HTERT RPE-1 (cell line): ENCODE measurements around the gene ASPM.

ENCODE experiments used
- in situ Hi-C: fragments of 300-500 bp; cut with MboI; formaldehyde crosslinking; loops from 4 replicates; pipeline ENCODE4 v1.14.3; 2020; ENCODE audit warnings: low sequenced_read_pairs

ASPM gene, protein sequence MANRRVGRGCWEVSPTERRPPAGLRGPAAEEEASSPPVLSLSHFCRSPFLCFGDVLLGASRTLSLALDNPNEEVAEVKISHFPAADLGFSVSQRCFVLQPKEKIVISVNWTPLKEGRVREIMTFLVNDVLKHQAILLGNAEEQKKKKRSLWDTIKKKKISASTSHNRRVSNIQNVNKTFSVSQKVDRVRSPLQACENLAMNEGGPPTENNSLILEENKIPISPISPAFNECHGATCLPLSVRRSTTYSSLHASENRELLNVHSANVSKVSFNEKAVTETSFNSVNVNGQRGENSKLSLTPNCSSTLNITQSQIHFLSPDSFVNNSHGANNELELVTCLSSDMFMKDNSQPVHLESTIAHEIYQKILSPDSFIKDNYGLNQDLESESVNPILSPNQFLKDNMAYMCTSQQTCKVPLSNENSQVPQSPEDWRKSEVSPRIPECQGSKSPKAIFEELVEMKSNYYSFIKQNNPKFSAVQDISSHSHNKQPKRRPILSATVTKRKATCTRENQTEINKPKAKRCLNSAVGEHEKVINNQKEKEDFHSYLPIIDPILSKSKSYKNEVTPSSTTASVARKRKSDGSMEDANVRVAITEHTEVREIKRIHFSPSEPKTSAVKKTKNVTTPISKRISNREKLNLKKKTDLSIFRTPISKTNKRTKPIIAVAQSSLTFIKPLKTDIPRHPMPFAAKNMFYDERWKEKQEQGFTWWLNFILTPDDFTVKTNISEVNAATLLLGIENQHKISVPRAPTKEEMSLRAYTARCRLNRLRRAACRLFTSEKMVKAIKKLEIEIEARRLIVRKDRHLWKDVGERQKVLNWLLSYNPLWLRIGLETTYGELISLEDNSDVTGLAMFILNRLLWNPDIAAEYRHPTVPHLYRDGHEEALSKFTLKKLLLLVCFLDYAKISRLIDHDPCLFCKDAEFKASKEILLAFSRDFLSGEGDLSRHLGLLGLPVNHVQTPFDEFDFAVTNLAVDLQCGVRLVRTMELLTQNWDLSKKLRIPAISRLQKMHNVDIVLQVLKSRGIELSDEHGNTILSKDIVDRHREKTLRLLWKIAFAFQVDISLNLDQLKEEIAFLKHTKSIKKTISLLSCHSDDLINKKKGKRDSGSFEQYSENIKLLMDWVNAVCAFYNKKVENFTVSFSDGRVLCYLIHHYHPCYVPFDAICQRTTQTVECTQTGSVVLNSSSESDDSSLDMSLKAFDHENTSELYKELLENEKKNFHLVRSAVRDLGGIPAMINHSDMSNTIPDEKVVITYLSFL (N-terminal part only)

DNA sequence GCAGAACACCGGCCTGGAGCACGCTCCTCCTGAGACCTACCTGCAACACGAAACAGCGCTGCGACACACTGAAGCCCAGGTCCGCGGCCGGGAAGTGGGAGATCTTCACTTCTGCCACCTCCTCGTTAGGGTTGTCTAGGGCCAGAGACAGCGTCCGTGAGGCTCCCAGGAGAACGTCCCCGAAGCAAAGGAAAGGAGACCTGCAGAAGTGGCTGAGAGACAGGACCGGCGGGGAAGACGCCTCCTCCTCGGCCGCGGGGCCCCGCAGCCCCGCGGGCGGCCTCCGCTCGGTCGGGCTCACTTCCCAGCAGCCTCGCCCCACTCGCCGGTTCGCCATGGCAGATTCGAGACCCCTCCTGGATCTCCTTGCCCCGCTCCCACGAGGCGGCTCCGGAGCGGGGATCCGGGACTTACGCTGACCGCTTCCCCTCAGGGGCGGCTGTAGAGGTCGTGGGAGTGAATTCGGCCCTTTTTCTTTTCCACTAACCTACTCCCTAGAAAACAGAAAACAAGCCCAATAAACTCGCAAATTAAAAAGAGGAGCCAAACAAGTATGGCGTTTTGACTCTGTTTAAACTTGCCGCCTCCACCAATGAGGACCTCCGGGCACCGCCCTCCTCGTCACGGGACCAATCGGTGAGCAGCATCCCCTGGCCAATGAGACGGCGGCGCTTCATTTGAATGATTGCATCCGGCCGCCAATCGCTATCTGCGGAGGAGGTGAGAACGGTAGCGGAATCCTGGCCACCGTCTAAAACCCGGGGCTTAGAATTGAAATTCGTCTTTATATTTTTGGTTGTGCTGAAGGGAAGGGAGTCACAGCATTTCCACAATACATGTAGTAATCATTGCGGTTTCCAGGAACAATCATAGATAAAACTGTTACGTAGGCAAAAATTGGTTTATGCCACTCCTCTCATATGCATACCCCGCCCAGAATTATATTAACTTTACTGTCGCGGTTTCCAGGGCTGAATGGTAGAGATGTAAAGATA, at the start of gene ASPM:
Gene ASPM (minus strand): TSS at position 569 of the 995 bp plus-strand sequence. CDS start 232 bp downstream, at position 337.
- in situ Hi-C loops = no loop called here

DNA sequence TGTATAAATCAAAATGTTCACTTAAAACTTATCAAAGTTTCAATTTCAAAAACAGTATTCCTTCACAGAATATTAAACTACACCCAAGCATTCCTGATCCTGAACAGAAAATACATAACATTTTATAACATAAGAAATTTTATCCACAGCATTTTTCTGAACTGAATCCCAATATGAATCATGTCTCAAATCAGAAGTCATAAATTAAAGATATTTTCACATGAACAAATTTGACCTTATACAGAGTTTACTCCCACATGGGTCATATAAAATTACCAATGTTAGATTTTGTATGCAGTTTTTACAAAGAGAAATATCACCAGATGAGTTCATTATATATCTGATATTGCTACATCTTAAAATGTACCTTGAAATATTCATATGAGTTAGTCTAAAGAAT, 48.6 kb upstream of the ASPM start:
- in situ Hi-C loops = no loop called here

DNA sequence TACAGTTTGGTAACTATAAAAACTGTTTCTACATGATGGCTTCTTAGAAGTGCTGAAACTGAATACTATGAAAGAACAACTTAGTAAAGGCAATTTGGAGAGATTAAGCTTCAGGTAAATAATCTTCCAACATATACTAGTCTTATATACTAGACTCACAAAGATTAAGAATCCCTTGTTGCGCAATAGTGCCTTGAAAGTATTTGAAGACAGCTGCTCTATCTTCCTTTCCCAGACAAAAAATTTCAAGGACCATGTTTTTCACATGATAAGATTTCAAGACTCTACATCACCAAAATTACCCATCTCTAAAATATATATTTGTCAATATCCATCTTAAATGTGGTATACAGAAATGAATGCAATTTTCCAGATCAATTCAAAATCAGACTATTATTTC, 37.7 kb upstream of the ASPM start:
- in situ Hi-C loops = no loop called here

DNA sequence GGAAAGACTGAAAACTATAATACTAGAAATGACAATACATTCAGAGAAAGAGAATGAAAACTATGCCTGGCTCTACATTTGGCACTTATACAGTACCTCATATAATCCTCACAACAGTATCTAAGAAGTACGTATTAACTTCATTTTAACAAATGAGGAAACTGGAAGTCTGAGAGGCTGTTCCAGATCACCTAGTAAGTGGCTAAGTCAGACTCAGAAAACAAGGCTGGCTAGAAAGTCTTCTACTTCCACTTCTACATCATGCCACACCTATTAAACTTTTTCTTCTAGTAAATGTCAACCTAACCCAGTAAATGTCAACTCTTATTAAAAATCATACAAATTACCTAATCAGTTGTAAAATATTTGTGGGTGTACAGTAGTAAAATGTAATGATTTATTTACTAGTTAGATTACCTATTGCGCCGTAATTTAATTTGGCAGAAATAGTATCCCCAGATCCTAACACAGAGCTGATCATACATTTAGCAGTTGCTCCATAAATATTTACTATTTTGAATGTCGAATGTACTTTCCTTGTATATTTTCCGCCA, 36.8 kb upstream of the ASPM start:
- in situ Hi-C loops = no loop called here

DNA sequence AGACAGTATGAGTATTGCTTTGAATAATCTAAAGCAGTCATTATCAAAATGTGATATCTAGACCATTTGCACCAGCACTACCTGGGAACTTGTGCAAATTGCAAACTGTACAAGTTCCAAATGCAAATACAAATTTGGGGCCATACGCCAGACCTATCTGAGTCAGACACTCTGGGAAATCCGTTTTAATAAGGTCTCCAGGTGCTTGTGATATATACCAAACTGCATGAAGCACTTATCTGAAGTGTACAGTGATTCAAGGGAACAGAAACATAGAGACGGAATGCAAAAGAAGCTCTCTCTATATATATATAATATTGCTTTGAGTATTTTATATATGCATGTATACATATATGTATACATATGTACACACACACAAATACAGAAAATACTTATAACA, 36.2 kb upstream of the ASPM start:
- in situ Hi-C loops = no loop called here

DNA sequence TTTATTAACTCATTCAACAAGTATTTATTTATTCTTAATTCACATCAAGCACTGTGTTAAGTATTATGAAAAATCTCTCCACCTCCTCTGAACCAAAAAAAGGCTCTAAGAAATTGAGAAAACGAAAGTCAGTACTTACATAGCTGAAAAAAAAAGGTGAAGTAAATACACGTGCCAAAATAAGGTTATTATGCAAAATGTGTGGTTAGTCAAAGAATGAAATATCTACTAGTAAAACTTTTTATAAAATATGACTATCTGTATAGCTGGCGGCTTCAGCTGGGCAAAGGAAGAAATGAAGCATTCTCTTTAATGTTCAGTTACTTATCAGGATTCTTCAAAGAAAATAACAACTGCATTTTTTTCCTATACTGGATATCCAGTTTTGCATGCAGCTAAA, 35.5 kb upstream of the ASPM start:
- in situ Hi-C loops = no loop called here

DNA sequence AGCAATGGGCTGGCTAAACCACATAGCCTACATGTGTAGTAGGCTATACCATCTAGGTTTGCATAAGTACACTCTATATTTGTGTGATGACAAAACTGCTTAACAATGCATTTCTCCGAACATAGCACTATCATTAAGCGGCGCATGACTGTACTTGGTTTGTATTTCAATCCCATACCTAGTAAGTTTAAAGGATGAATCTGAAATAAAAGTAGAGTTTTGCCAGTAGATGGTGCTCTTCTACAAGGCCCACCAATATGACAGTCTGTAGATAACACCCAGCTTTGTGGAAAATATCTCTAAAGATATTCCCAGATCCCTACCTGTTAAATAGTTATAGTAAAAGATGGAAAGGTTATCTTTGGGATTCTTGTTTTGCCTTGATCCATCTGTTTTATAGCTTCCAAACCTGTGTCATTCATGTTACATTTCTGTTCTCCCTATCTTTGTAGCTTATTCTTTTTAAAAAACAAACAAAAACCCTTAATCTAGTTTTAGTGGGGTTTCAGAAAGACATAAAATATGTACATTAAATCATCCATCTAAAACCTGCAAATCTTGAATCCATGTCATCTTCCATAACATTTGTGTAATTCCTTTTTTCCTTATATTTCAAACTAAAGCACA, 33.9 kb upstream of the ASPM start:
- in situ Hi-C loops = no loop called here

DNA sequence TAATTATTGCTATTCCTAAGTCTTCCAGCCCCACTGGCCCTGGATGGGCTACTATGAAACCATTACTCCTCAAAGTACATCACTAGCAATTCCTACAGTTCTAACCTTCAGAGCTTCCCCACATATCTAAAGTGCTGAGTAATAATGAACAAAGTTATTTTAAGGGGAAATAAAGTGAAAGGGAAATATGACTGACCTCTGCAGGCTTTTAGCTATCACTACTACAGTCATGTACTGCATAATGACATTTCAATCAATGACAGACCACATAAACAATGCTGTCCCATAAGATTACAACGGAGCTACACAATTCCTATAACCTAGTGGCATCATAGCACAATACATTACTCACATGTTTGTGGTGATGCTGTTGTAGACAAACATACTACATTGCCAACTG, 32.5 kb upstream of the ASPM start:
- in situ Hi-C loops = no loop called here

DNA sequence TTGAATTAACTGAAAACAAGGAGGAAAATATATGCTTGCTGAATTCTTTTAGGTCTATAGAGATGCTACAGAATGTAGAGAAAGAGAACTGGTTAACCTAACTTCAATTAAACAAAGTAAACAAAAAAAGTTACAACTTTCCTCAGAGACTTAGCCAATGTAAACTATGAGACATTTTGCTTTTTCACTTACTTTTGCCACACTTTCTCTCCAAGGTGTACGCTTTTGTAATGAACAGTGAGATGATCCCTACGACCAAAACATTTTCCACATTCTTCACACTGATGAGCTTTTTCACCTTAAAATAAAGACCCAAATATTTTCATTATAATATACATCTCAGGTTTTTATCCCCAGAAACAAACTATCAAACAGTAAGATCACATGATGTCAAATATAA, 28.3 kb upstream of the ASPM start:
- in situ Hi-C loops = no loop called here

DNA sequence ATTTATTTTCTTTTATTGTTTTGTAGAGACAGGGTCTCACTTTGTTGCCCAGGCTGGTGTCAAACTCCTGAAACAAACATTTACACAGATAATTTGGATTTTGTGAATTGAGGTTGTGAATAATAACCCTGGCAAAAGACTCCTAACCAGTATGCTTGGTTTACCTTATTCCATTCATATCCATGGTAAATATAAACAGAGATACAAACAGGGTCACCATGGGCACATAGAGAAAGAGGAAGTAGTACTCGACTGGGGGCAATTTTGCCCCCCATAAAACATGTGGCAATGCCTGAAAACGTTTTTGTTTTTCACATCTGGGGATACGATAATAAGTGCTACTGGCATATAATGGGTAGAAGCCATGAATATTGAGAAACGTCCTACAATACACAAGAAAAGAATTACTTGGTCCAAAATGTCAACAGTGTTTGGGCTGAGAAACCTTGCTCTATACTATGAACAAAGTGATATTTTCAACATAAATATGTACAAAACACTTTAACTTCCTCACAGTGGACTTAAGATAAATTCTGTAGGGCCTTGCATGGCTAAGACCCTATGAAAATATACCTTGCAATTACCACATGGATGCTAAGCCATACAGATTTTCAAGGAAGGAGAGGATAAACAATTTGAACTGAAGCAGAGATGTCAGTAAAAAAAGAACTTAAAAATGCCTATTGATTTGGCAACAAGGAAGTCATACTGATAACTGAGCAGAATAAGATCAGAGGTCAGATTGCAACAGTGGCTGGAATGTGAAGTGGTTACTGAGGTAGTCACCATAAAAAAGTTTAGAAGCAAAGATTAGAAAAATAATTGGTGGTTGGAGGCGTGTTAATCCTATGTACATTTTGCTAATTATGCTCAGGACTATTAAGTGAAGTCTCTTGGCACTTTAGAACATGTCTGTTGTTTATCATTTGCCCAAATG, 27.4 kb upstream of the ASPM start:
- in situ Hi-C loops = no loop called here

DNA sequence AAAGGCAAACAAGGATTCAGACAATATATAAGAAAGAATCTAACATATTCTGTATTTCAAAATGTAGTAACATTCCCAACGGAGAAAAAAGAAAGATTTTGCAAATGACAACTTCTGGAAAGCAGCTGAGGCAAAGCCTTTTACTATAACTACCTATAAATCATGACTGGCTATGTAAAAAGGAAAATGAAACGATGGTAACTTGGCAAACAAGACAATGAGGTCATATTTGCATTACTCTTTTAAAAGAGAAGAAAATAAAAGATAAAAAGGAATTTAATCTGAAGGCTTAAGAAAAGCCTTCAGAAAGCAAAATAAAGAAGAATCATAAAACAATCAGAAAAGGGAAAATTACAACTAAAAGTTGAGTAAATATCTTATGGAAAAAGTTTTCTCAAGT, 25.1 kb upstream of the ASPM start:
- in situ Hi-C loops = no loop called here

DNA sequence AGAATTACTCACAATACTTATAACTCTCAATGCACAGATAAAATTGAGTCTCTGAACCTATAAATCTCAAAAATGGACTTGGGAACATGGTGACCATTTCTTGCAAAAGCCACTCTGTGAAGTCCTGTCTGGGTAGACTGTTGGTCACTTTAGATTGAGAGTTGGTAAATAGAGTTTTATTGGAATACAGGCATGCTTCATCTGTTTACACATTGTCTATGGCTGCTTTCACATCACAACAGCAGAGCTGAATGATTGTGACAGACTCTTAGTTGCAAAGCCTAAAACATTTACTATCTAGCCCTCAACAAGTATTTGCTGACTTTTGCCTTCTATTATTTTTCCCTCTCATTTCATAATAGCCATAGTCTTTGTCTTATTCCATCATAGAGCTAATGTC, 24.1 kb upstream of the ASPM start:
- in situ Hi-C loops = no loop called here

DNA sequence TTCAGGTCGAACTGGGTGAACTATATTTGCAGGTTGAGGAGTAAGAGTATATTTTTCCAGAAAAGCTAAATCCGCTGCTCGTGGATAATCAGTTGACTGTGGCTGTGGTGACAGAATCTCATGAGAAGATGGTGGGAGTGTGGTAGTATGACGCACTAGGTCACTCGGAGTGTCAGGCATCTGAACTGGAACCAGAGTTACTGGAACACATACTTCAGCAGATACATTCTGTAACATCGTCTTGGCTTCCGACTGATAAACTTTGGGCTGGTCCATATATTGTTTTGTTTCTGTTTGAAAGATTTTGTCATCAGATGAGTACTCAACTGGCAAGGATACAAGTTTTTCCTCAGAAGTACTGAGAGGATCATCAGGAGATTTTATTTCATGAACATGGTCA, 13.0 kb upstream of the ASPM start:
- in situ Hi-C loops = no loop called here

DNA sequence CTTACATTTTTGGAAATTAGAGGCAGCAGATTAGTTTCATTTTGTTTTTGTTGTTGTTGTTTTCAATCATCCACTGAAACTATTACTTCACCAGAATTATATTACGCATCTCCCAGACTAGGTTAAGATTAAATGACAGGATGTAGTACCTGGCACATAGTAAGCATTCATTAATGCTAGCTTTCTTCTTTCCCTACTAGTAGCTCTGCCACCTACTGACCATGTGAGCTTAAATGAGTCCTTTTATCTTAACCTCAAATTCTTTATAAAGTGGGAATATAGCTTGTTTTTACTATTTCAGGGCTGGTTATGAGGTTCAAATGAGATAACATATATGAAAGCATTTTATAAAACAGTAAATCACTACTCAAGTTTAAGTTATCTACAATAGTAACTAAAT, 10.2 kb upstream of the ASPM start:
- in situ Hi-C loops = no loop called here

DNA sequence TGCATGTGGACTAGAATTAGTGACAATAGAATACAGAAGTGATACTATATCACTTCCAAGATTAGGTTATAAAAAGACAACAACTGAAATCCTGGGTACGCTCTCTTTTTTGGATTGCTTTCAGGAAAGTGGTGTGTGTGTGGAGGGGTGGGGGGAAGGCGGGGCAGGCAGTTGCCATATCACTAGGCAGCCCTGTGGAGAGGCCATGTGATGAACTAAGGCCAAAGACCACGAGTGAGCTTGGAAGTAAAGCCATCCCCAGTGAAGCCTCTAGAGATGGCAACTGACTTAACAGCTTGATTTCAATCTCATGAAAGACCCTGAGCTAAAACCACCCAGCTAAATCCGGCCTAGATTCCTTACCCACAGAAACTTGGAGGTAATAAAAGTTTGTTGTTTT, 6.2 kb upstream of the ASPM start:
- in situ Hi-C loops = no loop called here

DNA sequence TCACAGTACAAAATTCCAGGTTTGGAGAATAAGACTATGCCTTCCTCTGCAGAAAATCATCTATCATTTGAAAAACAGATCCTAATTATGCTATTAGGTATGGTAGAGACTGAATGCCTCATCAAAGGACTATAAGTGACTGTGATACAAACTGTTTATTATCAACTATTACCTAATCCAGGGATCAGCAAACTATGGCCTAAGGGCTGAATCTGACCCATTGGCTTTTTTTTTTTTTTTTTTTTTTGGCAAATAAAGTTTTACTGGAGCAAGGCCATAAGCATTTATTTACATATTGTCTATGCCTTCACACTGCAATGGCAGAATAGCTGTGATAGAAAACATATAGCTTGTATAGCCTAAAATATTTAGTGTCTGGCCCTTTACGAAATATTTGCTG, 4.7 kb upstream of the ASPM start:
- in situ Hi-C loops = no loop called here

DNA sequence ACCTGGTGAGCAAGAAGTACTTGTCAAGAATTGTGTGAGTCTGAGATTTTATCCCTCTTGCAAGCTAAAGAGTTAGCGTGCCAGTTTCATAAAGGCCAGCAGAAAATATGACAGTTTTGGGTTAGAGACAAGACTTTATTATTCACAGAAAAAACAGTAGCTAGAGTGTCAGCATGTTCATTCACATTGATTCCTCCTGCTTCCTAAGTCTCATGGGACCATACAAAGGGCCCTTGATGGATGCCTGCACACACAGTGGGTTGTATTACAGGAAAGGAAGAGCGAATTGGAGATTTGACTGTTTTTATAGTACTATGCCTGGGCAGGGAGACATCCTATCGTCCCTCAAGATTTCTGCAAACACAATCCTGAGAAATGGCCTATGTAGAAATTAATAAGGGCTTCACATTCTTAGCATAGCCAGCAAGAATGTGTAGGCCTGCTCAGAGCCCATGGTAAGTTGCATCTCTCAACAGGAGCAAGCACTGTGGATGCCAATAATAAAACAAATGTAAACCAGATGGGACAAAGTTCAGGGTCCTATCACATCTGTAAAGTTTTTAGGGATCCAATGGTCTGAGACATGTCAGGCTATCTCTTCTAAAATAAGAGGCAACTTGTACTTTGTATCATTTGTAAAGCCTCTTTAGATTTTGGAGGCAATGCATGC, 4.0 kb upstream of the ASPM start:
- in situ Hi-C loops = no loop called here

DNA sequence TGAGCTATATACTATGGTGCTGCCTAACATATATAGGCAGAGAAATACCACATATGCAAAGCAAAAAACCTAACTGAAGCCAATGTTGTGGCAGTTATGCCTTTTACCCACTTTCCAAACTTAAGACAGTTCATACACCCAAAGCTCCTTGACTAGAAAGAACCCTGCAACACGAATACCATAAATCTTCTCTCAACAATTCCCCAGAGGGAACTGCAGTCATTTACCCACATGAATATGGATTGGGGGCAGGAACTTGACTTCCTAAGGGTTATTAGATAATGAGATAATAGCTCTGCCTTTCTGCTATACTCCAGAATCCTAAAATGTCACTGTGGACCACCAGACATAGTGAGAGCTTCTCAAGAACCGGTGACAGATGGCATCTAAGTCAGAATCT, 2.9 kb upstream of the ASPM start:
- in situ Hi-C loops = no loop called here
